Measurements from ENCODE around the gene SIPA1L3.
"Not testable (repeated sequence)": the region's sequence is repeated elsewhere in the genome, so short reads cannot be mapped to it uniquely, and the experiment has no call there.

SIPA1L3 gene

GRCh38 chr19:37906869-37907734, at the start of gene SIPA1L3:
TSS of gene SIPA1L3 (plus strand) at chr19:37907208. CDS start at chr19:38081566, 174,358 bp downstream.
- DNase-seq, result peak; percentile 96

GRCh38 chr19:37864501-37864900, 42.5 kb upstream of the SIPA1L3 start:
- DNase-seq, result no peak

- DNase-seq, result not testable (repeated sequence)
Observed at GRCh38 chr19:37865930-37866329, 41.1 kb upstream of the SIPA1L3 start.

GRCh38 chr19:37867831-37868230, 39.2 kb upstream of the SIPA1L3 start:
- peak; percentile 62 for DNase-seq

GRCh38 chr19:37869766-37870340, 37.2 kb upstream of the SIPA1L3 start:
- DNase-seq, result no peak

GRCh38 chr19:37872383-37872782, 34.6 kb upstream of the SIPA1L3 start:
- DNase-seq, result no peak

GRCh38 chr19:37874784-37875183, 32.2 kb upstream of the SIPA1L3 start:
- DNase-seq, result no peak

GRCh38 chr19:37876032-37876431, 31.0 kb upstream of the SIPA1L3 start:
- DNase-seq, result no peak

GRCh38 chr19:37877147-37877546, 29.9 kb upstream of the SIPA1L3 start:
- DNase-seq, result no peak

GRCh38 chr19:37885392-37885791, 21.6 kb upstream of the SIPA1L3 start:
- no peak for DNase-seq

GRCh38 chr19:37886571-37886970, 20.4 kb upstream of the SIPA1L3 start:
- DNase-seq, result no peak

GRCh38 chr19:37893845-37894575, 13.0 kb upstream of the SIPA1L3 start:
- no peak for DNase-seq

GRCh38 chr19:37896180-37896579, 10.8 kb upstream of the SIPA1L3 start:
- no peak for DNase-seq

GRCh38 chr19:37899453-37899852, 7.6 kb upstream of the SIPA1L3 start:
- no peak for DNase-seq

- DNase-seq, result peak; percentile 55
Observed at GRCh38 chr19:37899966-37900365, 7.0 kb upstream of the SIPA1L3 start.

- DNase-seq, result peak; percentile 63
Observed at GRCh38 chr19:37902668-37903067, 4.3 kb upstream of the SIPA1L3 start.

- no peak for DNase-seq
Observed at GRCh38 chr19:37903096-37903495, 3.9 kb upstream of the SIPA1L3 start.

- no peak for DNase-seq
Observed at GRCh38 chr19:37905946-37906868, 801 bp upstream of the SIPA1L3 start, which contains the start of gene WDR87. TSS of gene WDR87 (minus strand) at chr19:37906594. CDS start at chr19:37898239, 8,355 bp downstream.

GRCh38 chr19:37907735-37908455, 887 bp downstream of the SIPA1L3 start:
- DNase-seq, result no peak

GRCh38 chr19:37909661-37910199, 2.7 kb downstream of the SIPA1L3 start:
- DNase-seq, result no peak

- peak; percentile 85 for DNase-seq
Observed at GRCh38 chr19:37914908-37915307, 7.9 kb downstream of the SIPA1L3 start.
